ENCODE measurements around the gene PGP. TPM values are rescaled to one million over a fixed set of nuclear protein-coding genes. Genes with fewer than 3 reads are reported as not detected.

PGP gene
- total RNA-seq, 2 donors from 2014 or later = 31.0 to 32.0 TPM

GRCh38 chr16:2196162-2196980 is 18.3 kb downstream of the PGP start, which contains the start of gene CASKIN1:
Gene CASKIN1 (minus strand): TSS chr16:2196605. CDS start chr16:2196432, 173 bp downstream.
- no peak within 1 kb of the TSS for H3K9ac ChIP-seq (ENCODE audit: extremely low read depth, low read length, poor library complexity, severe bottlenecking)
- H3K9me3 Mint-ChIP-seq = no peaks in the 10 kb centered on the region

GRCh38 chr16:2195322-2196161 is 19.1 kb downstream of the PGP start:
- DNase-seq = no peak
- Histone ChIP-seq H3K36me3 (ENCODE audit: control insufficient read depth, insufficient read depth, low read length) (no peaks in the 10 kb centered on the region), H3K27me3 (ENCODE audit: control insufficient read depth, insufficient read depth, low read length, poor library complexity, severe bottlenecking) (peaks cover 45% of the 10 kb centered on the region), H3K9ac (ENCODE audit: extremely low read depth, low read length, poor library complexity, severe bottlenecking) (no peak overlapping the region), H3K27ac (ENCODE audit: low read depth, low read length) (no peak overlapping the region), H3K4me1 (ENCODE audit: control insufficient read depth, insufficient read depth, low read length) (peaks cover 7% of the 10 kb centered on the region), H3K4me3 (ENCODE audit: low read length) (peak overlapping the region; percentile 66), H3K9me3 (ENCODE audit: control insufficient read depth, low read length) (no peaks in the 10 kb centered on the region)
- Mint-ChIP-seq H3K36me3 (ENCODE audit: low read depth) (no peaks in the 10 kb centered on the region), H3K9me3 (no peaks in the 10 kb centered on the region), H3K27me3 (ENCODE audit: insufficient read depth) (peaks cover 44% of the 10 kb centered on the region), H3K27ac (no peak overlapping the region), H3K4me1 (no peaks in the 10 kb centered on the region), H3K4me3 (peak overlapping the region; percentile 49)
- 5 to 11% methylated on average over 21 to 47 of the region's 49 CpGs for WGBS, 2 experiments (ENCODE audit: insufficient coverage in 1 of 2, insufficient read length in 1 of 2)
- TF ChIP-seq CTCF (conservative IDR thresholded peaks at IDR 0.05) = no peak

More at GRCh38 chr16:2196162-2196980, 18.3 kb downstream of the PGP start, which contains the start of gene CASKIN1:
- H3K4me3 ChIP-seq (ENCODE audit: low read length) = peak within 1 kb of the TSS; percentile 66
- TF ChIP-seq CTCF (conservative IDR thresholded peaks at IDR 0.05) = no peak
- no peak within 1 kb of the TSS for H3K27ac Mint-ChIP-seq
- peaks cover 7% of the 10 kb centered on the region for H3K4me1 ChIP-seq (ENCODE audit: control insufficient read depth, insufficient read depth, low read length)
- 0% methylated on average over 13 to 107 of the region's 129 CpGs for WGBS, 2 experiments (ENCODE audit: insufficient coverage in 1 of 2, insufficient read length in 1 of 2)
- H3K27me3 Mint-ChIP-seq (ENCODE audit: insufficient read depth) = peaks cover 50% of the 10 kb centered on the region
- no peaks in the 10 kb centered on the region for H3K4me1 Mint-ChIP-seq
- peak within 1 kb of the TSS; percentile 52 for H3K4me3 Mint-ChIP-seq
- H3K27ac ChIP-seq (ENCODE audit: low read depth, low read length) = no peak within 1 kb of the TSS
- peak; percentile 71 for DNase-seq
- H3K36me3 Mint-ChIP-seq (ENCODE audit: low read depth) = no peaks in the 10 kb centered on the region
- peaks cover 48% of the 10 kb centered on the region for H3K27me3 ChIP-seq (ENCODE audit: control insufficient read depth, insufficient read depth, low read length, poor library complexity, severe bottlenecking)
- no peaks in the 10 kb centered on the region for H3K36me3 ChIP-seq (ENCODE audit: control insufficient read depth, insufficient read depth, low read length)
- no peaks in the 10 kb centered on the region for H3K9me3 ChIP-seq (ENCODE audit: control insufficient read depth, low read length)

GRCh38 chr16:2194852-2195321 is 19.8 kb downstream of the PGP start:
- H3K27me3 ChIP-seq (ENCODE audit: control insufficient read depth, insufficient read depth, low read length, poor library complexity, severe bottlenecking) = peaks cover 38% of the 10 kb centered on the region
- Mint-ChIP-seq H3K27me3 (ENCODE audit: insufficient read depth) (peaks cover 37% of the 10 kb centered on the region), H3K27ac (peak overlapping the region; percentile 17), H3K9me3 (no peaks in the 10 kb centered on the region), H3K36me3 (ENCODE audit: low read depth) (no peaks in the 10 kb centered on the region), H3K4me1 (no peaks in the 10 kb centered on the region), H3K4me3 (peak overlapping the region; percentile 49)
- no peaks in the 10 kb centered on the region for H3K36me3 ChIP-seq (ENCODE audit: control insufficient read depth, insufficient read depth, low read length)
- no peak overlapping the region for H3K27ac ChIP-seq (ENCODE audit: low read depth, low read length)
- peak; percentile 90 for DNase-seq
- no peaks in the 10 kb centered on the region for H3K9me3 ChIP-seq (ENCODE audit: control insufficient read depth, low read length)
- 19 to 20% methylated on average over 6 to 10 of the region's 10 CpGs for WGBS, 2 experiments (ENCODE audit: insufficient coverage in 1 of 2, insufficient read length in 1 of 2)
- TF ChIP-seq CTCF (conservative IDR thresholded peaks at IDR 0.05) = peak; percentile 84
- H3K4me3 ChIP-seq (ENCODE audit: low read length) = peak overlapping the region; percentile 66
- peaks cover 7% of the 10 kb centered on the region for H3K4me1 ChIP-seq (ENCODE audit: control insufficient read depth, insufficient read depth, low read length)
- H3K9ac ChIP-seq (ENCODE audit: extremely low read depth, low read length, poor library complexity, severe bottlenecking) = no peak overlapping the region
